Astrocyte (in vitro differentiated cells and primary cell): Measurements from ENCODE around the gene ZBTB24. TPM values are rescaled to one million over a fixed set of nuclear protein-coding genes. Genes with fewer than 3 reads are reported as not detected.

ENCODE experiments used
- DNase-seq: peaks from one replicate; pipeline ENCODE4 v3.0.0-alpha.2; 2010; ENCODE audit warnings: low read depth
- FAIRE-seq: peaks from 2 replicates; lab custom pipeline; 2011; peaks lifted over from hg19 to GRCh38; lab: Jason Lieb, UNC
- H2AFZ ChIP-seq: 2 replicates; pipeline ENCODE4 v1.6.0; 2012; ENCODE audit warnings: low read depth, low read length, inconsistent platforms
- H3K27ac ChIP-seq: 2 replicates; pipeline ENCODE4 v1.5.1; 2011; ENCODE audit warnings: low read depth, low read length, inconsistent platforms
- H3K27me3 ChIP-seq: 2 replicates; pipeline ENCODE4 v1.6.0; 2011; ENCODE audit warnings: low read length, inconsistent platforms; ENCODE audit not compliant: insufficient read depth
- H3K36me3 ChIP-seq: 2 replicates; pipeline ENCODE4 v1.5.1; 2011; ENCODE audit warnings: low read length, inconsistent platforms; ENCODE audit not compliant: insufficient read depth
- H3K4me1 ChIP-seq: 2 replicates; pipeline ENCODE4 v1.5.1; 2011; ENCODE audit warnings: low read length, inconsistent platforms; ENCODE audit not compliant: insufficient read depth
- H3K4me2 ChIP-seq: 2 replicates; pipeline ENCODE4 v1.6.0; 2012; ENCODE audit warnings: low read length, inconsistent platforms
- H3K4me3 ChIP-seq: 2 replicates; pipeline ENCODE4 v1.5.1; 2011; ENCODE audit warnings: low read depth, mild to moderate bottlenecking, low read length, inconsistent platforms; ENCODE audit not compliant: insufficient read depth
- H3K79me2 ChIP-seq: 2 replicates; pipeline ENCODE4 v1.6.0; 2012; ENCODE audit warnings: mild to moderate bottlenecking, low read length, inconsistent platforms; ENCODE audit not compliant: insufficient read depth
- H3K9ac ChIP-seq: 2 replicates; pipeline ENCODE4 v1.6.0; 2012; ENCODE audit warnings: mild to moderate bottlenecking, low read length, inconsistent platforms
- H3K9me3 ChIP-seq: 2 replicates; pipeline ENCODE4 v1.5.1; 2012; ENCODE audit warnings: low read depth, mild to moderate bottlenecking, low read length, inconsistent platforms; ENCODE audit not compliant: insufficient read depth
- H4K20me1 ChIP-seq: 2 replicates; pipeline ENCODE4 v1.6.0; 2012; ENCODE audit warnings: low read length, inconsistent platforms; ENCODE audit not compliant: insufficient read depth
- H3K27ac Mint-ChIP-seq: one replicate; pipeline ENCODE4 v1.8.0; 2021; ENCODE audit warnings: mild to moderate bottlenecking, mixed read lengths; ENCODE audit not compliant: unreplicated experiment
- H3K27me3 Mint-ChIP-seq: one replicate; pipeline ENCODE4 v1.8.0; 2021; ENCODE audit warnings: low read depth, mixed read lengths; ENCODE audit not compliant: unreplicated experiment
- H3K36me3 Mint-ChIP-seq: one replicate; pipeline ENCODE4 v1.8.0; 2021; ENCODE audit warnings: low read depth, mixed read lengths; ENCODE audit not compliant: unreplicated experiment
- H3K4me1 Mint-ChIP-seq: one replicate; pipeline ENCODE4 v1.8.0; 2021; ENCODE audit warnings: low read depth, mixed read lengths; ENCODE audit not compliant: unreplicated experiment
- H3K4me3 Mint-ChIP-seq: one replicate; pipeline ENCODE4 v1.8.0; 2021; ENCODE audit warnings: mild to moderate bottlenecking, moderate library complexity, mixed read lengths; ENCODE audit not compliant: unreplicated experiment
- H3K9me3 Mint-ChIP-seq: one replicate; pipeline ENCODE4 v1.8.0; 2021; ENCODE audit warnings: mild to moderate bottlenecking, mixed read lengths; ENCODE audit not compliant: unreplicated experiment
- CTCF ChIP-seq: IDR thresholded peaks from 2 replicates; pipeline ENCODE4 v1.5.1; 2011; ENCODE audit warnings: low read depth, mild to moderate bottlenecking, inconsistent platforms, low read length, moderate library complexity; ENCODE audit not compliant: insufficient read depth
- EZH2 ChIP-seq: IDR thresholded peaks from 2 replicates; pipeline ENCODE4 v1.6.1; 2012; ENCODE audit warnings: mild to moderate bottlenecking, low read length, inconsistent platforms; ENCODE audit not compliant: insufficient read depth
- total RNA-seq: library from RNA; stranded (reverse); gene quantifications from 2 replicates; pipeline ENCODE4 v1.2.1, GENCODE V29; 2021

The ZBTB24 gene
- total RNA-seq, 1 donor from 2014 or later: 9.3 TPM

DNA sequence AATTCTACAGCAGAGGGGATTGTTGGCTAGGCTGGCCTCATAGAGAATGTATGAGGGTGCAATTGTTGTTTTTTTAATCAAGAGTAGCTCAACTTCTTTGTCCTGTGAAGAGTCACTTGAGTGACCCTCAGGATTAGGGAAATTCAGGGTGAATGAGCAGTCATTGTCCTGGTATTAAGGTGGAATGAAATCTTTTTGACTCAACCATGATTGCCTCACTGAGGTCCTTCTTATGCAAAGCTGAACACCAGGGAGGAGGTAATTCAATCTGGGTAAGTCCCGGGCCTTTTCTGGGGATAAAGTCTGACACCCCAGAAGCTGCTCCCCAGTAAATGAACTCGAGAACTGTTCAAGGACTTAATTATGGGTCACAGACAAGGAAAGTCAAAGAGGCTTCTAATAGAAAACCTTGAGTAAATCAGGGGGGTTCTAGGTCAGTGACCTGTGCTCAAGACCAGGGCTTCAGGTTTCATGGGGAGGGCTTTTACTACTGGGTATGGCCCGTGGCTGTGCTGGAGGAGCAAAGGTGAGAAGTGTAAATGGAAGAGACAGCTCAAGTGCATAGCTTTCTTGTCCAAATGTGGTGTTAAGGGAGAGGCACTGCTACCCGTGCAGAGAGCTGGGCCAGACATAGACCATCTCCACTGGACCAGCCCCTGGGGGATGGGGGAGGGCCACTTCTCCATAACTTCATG lies 25.3 kb upstream of the ZBTB24 start:
- no peak for FAIRE-seq
- Histone ChIP-seq H3K4me2 (no peak overlapping the region), H3K9ac (no peak overlapping the region), H3K36me3 (no peaks in the 10 kb centered on the region), H3K79me2 (no peaks in the 10 kb centered on the region), H3K9me3 (peaks cover 6% of the 10 kb centered on the region), H3K4me1 (no peaks in the 10 kb centered on the region), H3K27ac (no peak overlapping the region), H3K27me3 (peaks cover 2% of the 10 kb centered on the region), H3K4me3 (no peak overlapping the region), H2AFZ (no peak overlapping the region), H4K20me1 (no peaks in the 10 kb centered on the region)
- no peaks in the 10 kb centered on the region for H3K27me3 Mint-ChIP-seq
- TF ChIP-seq EZH2: no peak
- no peak for TF ChIP-seq CTCF
- no peak overlapping the region for H3K4me3 Mint-ChIP-seq
- H3K36me3 Mint-ChIP-seq: peaks cover 5% of the 10 kb centered on the region
- DNase-seq: no peak
- H3K4me1 Mint-ChIP-seq: peaks cover 17% of the 10 kb centered on the region
- no peak overlapping the region for H3K27ac Mint-ChIP-seq
- no peaks in the 10 kb centered on the region for H3K9me3 Mint-ChIP-seq

DNA sequence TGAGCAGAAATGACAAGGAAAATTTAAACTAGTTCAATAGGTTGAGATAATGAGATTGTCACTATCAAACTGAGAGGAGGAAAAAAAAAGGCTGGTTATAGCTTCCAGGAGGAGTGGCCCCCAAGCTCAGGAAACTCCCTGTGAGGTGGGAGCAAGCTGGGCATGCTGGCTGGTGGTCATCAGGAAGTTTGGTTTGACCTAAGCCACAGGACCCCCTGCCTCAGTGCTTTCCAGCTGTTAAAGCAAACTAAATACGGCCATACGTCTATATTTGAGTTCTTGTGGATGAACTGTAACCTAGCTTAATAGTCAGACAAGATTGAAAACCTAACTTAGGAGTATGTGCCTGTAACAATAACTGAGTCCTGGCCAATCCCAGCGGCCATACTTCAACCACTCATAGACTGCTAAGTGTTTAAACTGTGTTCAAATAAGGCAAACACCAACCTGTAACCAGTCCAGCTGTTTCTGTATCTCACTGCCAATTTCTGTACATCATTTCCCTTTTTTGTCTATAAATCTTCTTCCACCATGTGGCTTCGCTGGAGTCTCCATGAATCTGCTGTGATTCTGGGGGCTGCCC lies 24.6 kb upstream of the ZBTB24 start:
- H3K27me3 ChIP-seq: peaks cover 2% of the 10 kb centered on the region
- no peak for FAIRE-seq
- no peak overlapping the region for H3K9ac ChIP-seq
- no peaks in the 10 kb centered on the region for H4K20me1 ChIP-seq
- no peak overlapping the region for H3K4me2 ChIP-seq
- no peak overlapping the region for H2AFZ ChIP-seq
- Mint-ChIP-seq H3K4me1 (peaks cover 16% of the 10 kb centered on the region), H3K27ac (no peak overlapping the region), H3K4me3 (no peak overlapping the region), H3K27me3 (no peaks in the 10 kb centered on the region), H3K36me3 (peaks cover 5% of the 10 kb centered on the region), H3K9me3 (no peaks in the 10 kb centered on the region)
- H3K4me1 ChIP-seq: no peaks in the 10 kb centered on the region
- no peaks in the 10 kb centered on the region for H3K79me2 ChIP-seq
- no peak overlapping the region for H3K27ac ChIP-seq
- no peak for DNase-seq
- TF ChIP-seq CTCF (no peak), EZH2 (no peak)
- no peaks in the 10 kb centered on the region for H3K36me3 ChIP-seq
- H3K4me3 ChIP-seq: no peak overlapping the region
- peaks cover 6% of the 10 kb centered on the region for H3K9me3 ChIP-seq

DNA sequence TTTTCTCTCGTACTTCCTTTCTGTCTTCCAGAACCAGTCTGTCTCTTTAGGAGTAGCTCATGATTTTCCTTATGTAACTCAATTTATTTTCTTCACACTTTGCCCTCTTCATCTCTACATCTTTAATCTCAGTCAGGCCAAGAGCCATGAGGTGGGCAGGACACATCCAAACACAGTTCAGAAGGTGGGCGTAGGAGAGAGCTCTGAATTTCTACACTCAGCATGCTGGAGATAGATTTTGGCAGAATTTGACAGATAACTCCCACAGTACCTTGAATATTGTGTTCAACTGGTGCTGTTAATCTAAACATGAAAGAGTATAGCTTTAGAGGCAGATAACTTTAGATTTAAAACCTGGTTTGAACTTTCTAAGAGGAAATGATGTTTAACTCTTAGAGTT lies 23.8 kb upstream of the ZBTB24 start:
- no peak for DNase-seq
- H3K9me3 ChIP-seq: peaks cover 6% of the 10 kb centered on the region
- H3K27me3 ChIP-seq: peaks cover 2% of the 10 kb centered on the region
- H4K20me1 ChIP-seq: no peaks in the 10 kb centered on the region
- H3K4me2 ChIP-seq: no peak overlapping the region
- Mint-ChIP-seq H3K9me3 (no peaks in the 10 kb centered on the region), H3K4me1 (peaks cover 9% of the 10 kb centered on the region), H3K27ac (no peak overlapping the region), H3K36me3 (peaks cover 5% of the 10 kb centered on the region), H3K4me3 (no peak overlapping the region), H3K27me3 (no peaks in the 10 kb centered on the region)
- no peak for FAIRE-seq
- no peak overlapping the region for H3K27ac ChIP-seq
- H3K79me2 ChIP-seq: no peaks in the 10 kb centered on the region
- H3K4me1 ChIP-seq: no peaks in the 10 kb centered on the region
- no peak overlapping the region for H2AFZ ChIP-seq
- H3K4me3 ChIP-seq: no peak overlapping the region
- TF ChIP-seq CTCF (no peak), EZH2 (no peak)
- H3K36me3 ChIP-seq: no peaks in the 10 kb centered on the region
- H3K9ac ChIP-seq: no peak overlapping the region
